Measurements from ENCODE around the gene OR4C13.
"Not testable (repeated sequence)": the region's sequence is repeated elsewhere in the genome, so short reads cannot be mapped to it uniquely, and the experiment has no call there.

OR4C13 gene

GRCh38 chr11:49952091-49952490, at the start of gene OR4C13:
Gene OR4C13, plus strand, starts transcription at chr11:49952391. Its CDS starts 32 bp downstream, at chr11:49952423.
- Histone ChIP-seq H3K36me3 (no peaks in the 10 kb centered on the region), H3K4me1 (no peaks in the 10 kb centered on the region), H3K27me3 (no peaks in the 10 kb centered on the region), H3K9ac (no peak within 1 kb of the TSS), H3K27ac (no peak within 1 kb of the TSS), H3K9me3 (no peaks in the 10 kb centered on the region), H3K4me2 (no peak within 1 kb of the TSS), H4K20me1 (no peaks in the 10 kb centered on the region), H3K4me3 (no peak within 1 kb of the TSS)
- no peak for TF ChIP-seq Cebpa-rat (IDR thresholded peaks at IDR 0.05)

- H3K4me2 ChIP-seq, H3K27me3 ChIP-seq, H3K4me3 ChIP-seq, H3K9ac ChIP-seq, H3K27ac ChIP-seq, H3K4me1 ChIP-seq, H3K36me3 ChIP-seq, H3K9me3 ChIP-seq, H4K20me1 ChIP-seq: not testable (repeated sequence)
Measured at GRCh38 chr11:49911516-49911915, 40.7 kb upstream of the OR4C13 start.

DNA sequence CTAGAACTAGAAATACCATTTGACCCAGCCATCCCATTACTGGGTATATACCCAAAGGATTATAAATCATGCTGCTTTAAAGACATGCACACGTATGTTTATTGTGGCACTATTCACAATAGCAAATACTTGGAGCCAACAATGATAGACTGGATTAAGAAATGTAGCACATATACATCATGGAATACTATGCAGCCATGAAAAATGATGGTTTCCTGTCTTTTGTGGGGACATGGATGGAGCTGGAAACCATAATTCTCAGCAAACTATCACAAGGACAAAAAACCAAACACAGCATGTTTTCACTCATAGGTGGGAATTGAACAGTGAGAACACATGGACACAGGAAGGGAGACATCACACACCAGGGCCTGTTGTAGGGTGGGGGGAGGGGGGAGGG, 3.5 kb upstream of the OR4C13 start:
- not testable (repeated sequence) for H3K27me3 ChIP-seq, H3K4me3 ChIP-seq, H3K27ac ChIP-seq, H4K20me1 ChIP-seq, H3K4me1 ChIP-seq, H3K4me2 ChIP-seq, H3K9ac ChIP-seq, H3K36me3 ChIP-seq, H3K9me3 ChIP-seq

DNA sequence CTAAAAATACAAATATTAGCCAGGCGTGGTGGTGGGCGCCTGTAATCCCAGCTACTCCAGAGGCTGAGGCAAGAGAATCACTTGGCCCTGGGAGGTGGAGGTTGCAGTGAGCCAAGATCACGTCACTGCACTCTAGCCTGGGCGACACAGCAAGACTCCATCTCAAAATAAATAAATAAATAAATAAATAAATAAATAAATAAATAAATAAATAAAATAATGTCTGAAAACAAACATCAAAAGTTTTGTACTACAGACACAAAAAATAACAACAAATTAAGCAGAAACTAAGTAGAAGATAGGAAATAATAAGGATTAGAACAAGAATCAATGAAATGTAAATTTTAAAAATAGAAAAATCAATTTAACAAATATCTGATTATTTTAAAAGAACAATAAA, 21.2 kb downstream of the OR4C13 start:
- H4K20me1 ChIP-seq, H3K4me1 ChIP-seq, H3K4me2 ChIP-seq, H3K27ac ChIP-seq, H3K9ac ChIP-seq, H3K9me3 ChIP-seq, H3K4me3 ChIP-seq, H3K36me3 ChIP-seq, H3K27me3 ChIP-seq: not testable (repeated sequence)

- H3K9me3 ChIP-seq, H3K4me1 ChIP-seq: not testable (repeated sequence)
Measured at GRCh38 chr11:49982435-49982834, 30.2 kb downstream of the OR4C13 start, which contains the start of gene OR4C12. Gene OR4C12, minus strand, starts transcription at chr11:49982535. Its CDS starts 34 bp downstream, at chr11:49982501.

DNA sequence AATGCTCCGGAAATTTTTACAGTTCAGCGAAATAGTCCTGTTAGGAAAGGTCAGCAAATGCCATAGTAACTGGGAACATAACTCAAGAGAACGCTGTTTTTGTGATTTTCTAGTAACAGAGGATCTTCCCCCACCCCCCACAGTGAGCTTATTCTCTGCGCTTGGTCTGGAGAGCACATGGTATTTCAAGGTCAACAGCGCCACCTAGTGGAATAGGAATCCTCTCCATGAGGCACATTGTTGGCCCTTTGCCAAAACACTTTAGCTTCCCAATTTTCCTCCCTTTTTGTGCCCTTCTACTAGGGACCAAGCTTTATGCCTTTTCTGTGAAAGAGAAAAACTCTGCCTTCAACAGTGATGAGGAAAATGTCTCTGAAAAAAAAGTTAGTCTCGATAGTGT, 43.4 kb downstream of the OR4C13 start:
- Histone ChIP-seq H3K4me2 (no peak overlapping the region), H4K20me1 (no peaks in the 10 kb centered on the region), H3K27ac (no peak overlapping the region), H3K4me3 (no peak overlapping the region), H3K9me3 (peaks cover 14% of the 10 kb centered on the region), H3K4me1 (peaks cover 7% of the 10 kb centered on the region; the same call in 1 of the 2 replicates), H3K27me3 (no peaks in the 10 kb centered on the region), H3K36me3 (no peaks in the 10 kb centered on the region), H3K9ac (no peak overlapping the region)
- no peak for TF ChIP-seq Cebpa-rat (IDR thresholded peaks at IDR 0.05)

More at GRCh38 chr11:49982435-49982834, 30.2 kb downstream of the OR4C13 start, which contains the start of gene OR4C12:
- H4K20me1 ChIP-seq, H3K4me3 ChIP-seq, H3K9ac ChIP-seq, H3K36me3 ChIP-seq, H3K4me2 ChIP-seq, H3K27ac ChIP-seq, H3K27me3 ChIP-seq: not testable (repeated sequence)
